Activated CD8-positive, alpha-beta T cell treated with anti-CD3 and anti-CD28 coated beads for 36 hours (primary cell): Measurements from ENCODE around the gene PAK6. TPM values are rescaled to one million over a fixed set of nuclear protein-coding genes. Genes with fewer than 3 reads are reported as not detected.

Experiments used
- ATAC-seq: fragments of 200-7000 bp; cut with Tn5 transposase; one replicate; pipeline ENCODE4 v1.10.0; 2021; ENCODE audit warnings: mild to moderate bottlenecking, moderate library complexity
- CTCF ChIA-PET: fragments of 350-600 bp; sonication (Branson Sonifier 250); formaldehyde crosslinking; loops from one replicate; lab custom pipeline; 2021; ENCODE audit warnings: antibody characterized with exemption; lab: Charles Lee
- POLR2A ChIA-PET: fragments of 350-600 bp; sonication (Branson Sonifier 250); formaldehyde crosslinking; loops from one replicate; lab custom pipeline; 2021; ENCODE audit warnings: antibody characterized with exemption; lab: Charles Lee
- DNase-seq: peaks from one replicate; pipeline ENCODE4 v3.0.0-alpha.2; 2020
- H3K27ac Mint-ChIP-seq: one replicate; pipeline ENCODE4 v1.8.0; 2021; ENCODE audit warnings: mild to moderate bottlenecking, mixed read lengths
- H3K27me3 Mint-ChIP-seq: one replicate; pipeline ENCODE4 v1.8.0; 2021; ENCODE audit warnings: mixed read lengths
- H3K36me3 Mint-ChIP-seq: one replicate; pipeline ENCODE4 v1.8.0; 2021; ENCODE audit warnings: low read depth, mixed read lengths
- H3K4me1 Mint-ChIP-seq: one replicate; pipeline ENCODE4 v1.8.0; 2021; ENCODE audit warnings: low read depth, mixed read lengths
- H3K4me3 Mint-ChIP-seq: one replicate; pipeline ENCODE4 v1.8.0; 2021; ENCODE audit warnings: mild to moderate bottlenecking, moderate library complexity, mixed read lengths
- H3K9me3 Mint-ChIP-seq: one replicate; pipeline ENCODE4 v1.8.0; 2021; ENCODE audit warnings: mixed read lengths
- CTCF ChIP-seq: fragments of 200-600 bp; IDR thresholded peaks from one replicate; pipeline ENCODE4 v1.8.0; 2022; ENCODE audit warnings: antibody characterized with exemption, mild to moderate bottlenecking
- intact Hi-C: fragments of 100-400 bp; cut with micrococcal nuclease; formaldehyde crosslinking; loops from one replicate; pipeline ENCODE4 v1.10.0; 2022
- total RNA-seq, 2 experiments: library from RNA; stranded (reverse); gene quantifications; one replicate each; pipeline ENCODE4 v1.2.3, GENCODE V29; 2021

The PAK6 gene
- total RNA-seq, 2 experiments from 2014 or later = 0.67 to 0.83 TPM

- ATAC-seq (no peak), DNase-seq (no peak)
- no peak for TF ChIP-seq CTCF
- Mint-ChIP-seq H3K27ac (no peak overlapping the region), H3K4me1 (peaks cover 21% of the 10 kb centered on the region), H3K4me3 (no peak overlapping the region), H3K36me3 (peaks cover 42% of the 10 kb centered on the region), H3K9me3 (peaks cover 1% of the 10 kb centered on the region), H3K27me3 (no peaks in the 10 kb centered on the region)
- ChIA-PET CTCF (interaction anchor here (0.8 to 23.8 kb wide), 4 partner anchors 17 to 268 kb away, joined by 3 to 595 read pairs (median 6); partner anchors contain the start of gene INAFM2), POLR2A (no interaction called here)
- intact Hi-C loops = no loop called here
These were observed 64.7 kb downstream of the PAK6 start for GRCh38 chr15:40303576-40303975.

DNA sequence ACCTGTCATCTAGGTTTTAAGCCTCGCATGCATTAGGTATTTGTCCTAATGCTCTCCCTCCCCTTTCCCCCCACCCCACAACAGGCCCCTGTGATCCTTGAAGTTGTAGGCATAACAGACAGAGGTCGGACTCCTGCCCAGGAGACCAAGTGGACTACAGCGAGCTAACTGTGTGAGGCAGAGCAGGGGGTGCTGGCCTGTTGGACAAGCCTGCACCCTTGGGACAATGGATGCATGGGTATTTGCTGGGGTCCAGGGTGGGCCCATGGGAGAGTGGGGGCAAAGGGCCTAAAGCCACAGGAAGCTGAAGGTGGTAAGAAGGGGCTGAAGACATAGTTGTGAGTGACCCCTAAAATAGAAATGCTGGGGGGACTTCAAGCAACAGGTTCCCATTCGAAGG is 66.4 kb downstream of the PAK6 start:
- intact Hi-C loops = no loop called here
- H3K27me3 Mint-ChIP-seq = no peaks in the 10 kb centered on the region
- peaks cover 30% of the 10 kb centered on the region for H3K36me3 Mint-ChIP-seq
- H3K27ac Mint-ChIP-seq = no peak overlapping the region
- POLR2A ChIA-PET = interaction anchor here (1.0 kb wide), 1 partner anchor 28 kb away, joined by 3 read pairs; no protein-coding TSS in a partner anchor
- H3K4me1 Mint-ChIP-seq = peaks cover 36% of the 10 kb centered on the region
- ATAC-seq (no peak), DNase-seq (no peak)
- TF ChIP-seq CTCF = no peak
- H3K4me3 Mint-ChIP-seq = no peak overlapping the region
- no peaks in the 10 kb centered on the region for H3K9me3 Mint-ChIP-seq
- CTCF ChIA-PET = interaction anchor here (1.7 to 23.8 kb wide), 4 partner anchors 16 to 34 kb away, joined by 5 to 595 read pairs (median 192); partner anchors contain the start of genes CCDC9B and INAFM2

GRCh38 chr15:40306371-40306770 is 67.5 kb downstream of the PAK6 start:
- CTCF ChIA-PET = interaction anchor here (0.9 to 23.8 kb wide), 11 partner anchors 7 to 115 kb away, joined by 3 to 595 read pairs (median 8); partner anchors contain the start of genes ANKRD63, CCDC9B and INAFM2
- no peaks in the 10 kb centered on the region for H3K27me3 Mint-ChIP-seq
- POLR2A ChIA-PET = interaction anchor here (1.3 to 4.1 kb wide), 3 partner anchors 17 to 134 kb away, joined by 5 to 37 read pairs (median 5); partner anchors contain the start of genes ANKRD63, BAHD1 and INAFM2

GRCh38 chr15:40306908-40307307 is 68.0 kb downstream of the PAK6 start:
- Mint-ChIP-seq H3K9me3 (no peaks in the 10 kb centered on the region), H3K36me3 (peaks cover 16% of the 10 kb centered on the region), H3K27ac (peak overlapping the region; percentile 97), H3K4me3 (peak overlapping the region; percentile 95), H3K4me1 (peaks cover 36% of the 10 kb centered on the region), H3K27me3 (no peaks in the 10 kb centered on the region)
- TF ChIP-seq CTCF = no peak
- intact Hi-C loops = no loop called here
- ChIA-PET CTCF (interaction anchor here (0.9 to 23.8 kb wide), 16 partner anchors 8 to 258 kb away, joined by 3 to 595 read pairs (median 5); partner anchors contain the start of genes ANKRD63, CCDC9B and INAFM2), POLR2A (interaction anchor here (0.6 to 4.1 kb wide), 11 partner anchors 9 to 338 kb away, joined by 3 to 37 read pairs (median 5); partner anchors contain the start of genes ANKRD63, BAHD1, INAFM2 and IVD)
- DNase-seq (peak; percentile 18), ATAC-seq (no peak)

More at GRCh38 chr15:40306371-40306770, 67.5 kb downstream of the PAK6 start:
- ATAC-seq (no peak), DNase-seq (no peak)
- intact Hi-C loops = no loop called here
- Mint-ChIP-seq H3K4me3 (peak overlapping the region; percentile 95), H3K27ac (peak overlapping the region; percentile 63), H3K4me1 (peaks cover 36% of the 10 kb centered on the region), H3K9me3 (no peaks in the 10 kb centered on the region), H3K36me3 (peaks cover 20% of the 10 kb centered on the region)
- TF ChIP-seq CTCF = no peak
